MM.1S (cell line): Measurements from ENCODE around the gene DNAJC18.

ENCODE experiments used
- EZH2 ChIP-seq: fragments of 300-600 bp; sonication (generic); optimal IDR thresholded peaks from 2 replicates; pipeline ENCODE3; 2017; ENCODE audit warnings: low read depth, mild to moderate bottlenecking, antibody characterized with exemption, low read length, mixed read lengths
- EZH2phosphoT487 ChIP-seq: fragments of 300-600 bp; sonication (generic); IDR thresholded peaks from 2 replicates; pipeline ENCODE4 v1.6.1; 2018; ENCODE audit warnings: antibody characterized with exemption, low read length
- TF ChIP-seq, protein P1 (sequence below): fragments of 300-600 bp; sonication (generic); IDR thresholded peaks from 2 replicates; pipeline ENCODE4 v1.5.1; 2016; ENCODE audit warnings: antibody characterized with exemption, low read length, mixed read lengths

DNA sequence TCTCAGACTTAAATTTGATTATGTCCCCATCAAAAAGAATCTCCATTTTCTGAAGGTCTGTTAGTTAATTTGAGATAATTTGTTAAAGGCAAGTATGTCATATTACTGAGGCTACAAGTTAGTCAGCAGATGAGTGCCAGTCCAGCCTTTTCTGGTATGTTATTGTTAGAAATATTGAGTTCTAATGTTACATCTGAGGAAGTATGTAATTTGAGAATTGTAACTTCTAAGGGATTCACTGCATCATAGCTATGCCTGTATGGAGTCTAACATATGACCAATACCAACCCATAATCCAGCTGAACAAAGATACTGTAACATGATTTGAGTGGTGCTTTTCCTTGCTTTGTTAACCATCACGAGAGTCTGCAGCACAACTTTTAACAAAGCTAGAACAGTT is 70.1 kb downstream of the DNAJC18 start:
- TF ChIP-seq, protein P1, sequence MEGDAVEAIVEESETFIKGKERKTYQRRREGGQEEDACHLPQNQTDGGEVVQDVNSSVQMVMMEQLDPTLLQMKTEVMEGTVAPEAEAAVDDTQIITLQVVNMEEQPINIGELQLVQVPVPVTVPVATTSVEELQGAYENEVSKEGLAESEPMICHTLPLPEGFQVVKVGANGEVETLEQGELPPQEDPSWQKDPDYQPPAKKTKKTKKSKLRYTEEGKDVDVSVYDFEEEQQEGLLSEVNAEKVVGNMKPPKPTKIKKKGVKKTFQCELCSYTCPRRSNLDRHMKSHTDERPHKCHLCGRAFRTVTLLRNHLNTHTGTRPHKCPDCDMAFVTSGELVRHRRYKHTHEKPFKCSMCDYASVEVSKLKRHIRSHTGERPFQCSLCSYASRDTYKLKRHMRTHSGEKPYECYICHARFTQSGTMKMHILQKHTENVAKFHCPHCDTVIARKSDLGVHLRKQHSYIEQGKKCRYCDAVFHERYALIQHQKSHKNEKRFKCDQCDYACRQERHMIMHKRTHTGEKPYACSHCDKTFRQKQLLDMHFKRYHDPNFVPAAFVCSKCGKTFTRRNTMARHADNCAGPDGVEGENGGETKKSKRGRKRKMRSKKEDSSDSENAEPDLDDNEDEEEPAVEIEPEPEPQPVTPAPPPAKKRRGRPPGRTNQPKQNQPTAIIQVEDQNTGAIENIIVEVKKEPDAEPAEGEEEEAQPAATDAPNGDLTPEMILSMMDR: no peak
- TF ChIP-seq EZH2: no peak
- TF ChIP-seq EZH2phosphoT487: no peak
